HepG2 (cell line): Measurements from ENCODE around the gene TPST2. TPM values are rescaled to one million over a fixed set of nuclear protein-coding genes. Genes with fewer than 3 reads are reported as not detected.
A peak's percentile ranks its signal among the peaks of the same experiment; 100 is the strongest.

Experiments
- microRNA counts: library from miRNA; unstranded; fragments of <30 nt; microRNA quantifications from one replicate; lab custom pipeline; 2015
- microRNA-seq: library from miRNA; unstranded; fragments of <30 nt; microRNA quantifications from one replicate; pipeline ENCODE4, GENCODE V29; 2020
- polyA plus RNA-seq, 8 experiments: library from polyadenylated mRNA; depleted of rRNA in 3 of 8; stranded (reverse) in 7 of 8; unstranded in 1 of 8; fragments of >200 nt; fragmentation: Illumina TruSeq in 4 of 8; extraction: Trizol in 4 of 8; gene quantifications; 2 replicates each; pipeline versions ENCODE4 v1.2.1 to v1.2.3, GENCODE V29; 2011 to 2016; ENCODE audit warnings: low read depth in 4 of 8, missing spikeins in 1 of 8, mixed read lengths in 1 of 8; ENCODE audit not compliant: insufficient read depth in 1 of 8
- small RNA-seq, 3 experiments: library from RNA; depleted of rRNA; stranded (forward); fragments of <200 nt; gene quantifications; one replicate each; pipeline ENCODE3, GENCODE V24; 2012; ENCODE audit warnings: low read depth in 2 of 3, low replicate concordance in 1 of 3; ENCODE audit not compliant: insufficient read length in 3 of 3, insufficient read depth in 2 of 3
- total RNA-seq, 5 experiments: library from RNA; depleted of rRNA; stranded (reverse); fragments of >200 nt; fragmentation: Illumina TruSeq; extraction: Trizol; gene quantifications; 2 replicates each; pipeline ENCODE4 v1.2.3, GENCODE V29; 2016; ENCODE audit warnings: low read depth in 1 of 5

Gene TPST2
- total and polyA plus RNA-seq, 2 of the 13 experiments (the other 11 are each of a cell fraction or from before 2014, with no cell fraction given), result 15.2 to 23.8 TPM

MicroRNA genes within 50 kb of the gene (microRNA counts, 767-probe panel; counts per million panel counts)
- microRNA hsa-miR-548j (lab: Ali Mortazavi, UCI), result not detected

Small RNA genes within 50 kb of the gene (microRNA-seq; reads per million reads assigned to microRNA genes)
- 11.9 reads per million, percentile 48 among the genes with 10 or more reads in this experiment for gene MIR548J

Small RNA genes within 50 kb of the gene (small RNA-seq; reads per million reads assigned to genes)
- 0.20 to 6.8 (median 2.0) reads per million in 3 experiments for gene MIR548J

Other genes with a start within 250 kb of the TPST2 start
- 0.04 TPM in 1 of 2 replicates, not detected in the other for gene ASPHD2, start 160.9 kb downstream of the TPST2 start, total RNA-seq (2016; rRNA removed; fragmentation: Illumina TruSeq; extraction: Trizol)
- 0.04 TPM in 2 replicates for gene ASPHD2, start 160.9 kb downstream of the TPST2 start, polyA plus RNA-seq (2011; rRNA removed)
- gene HPS4, start 106.3 kb downstream of the TPST2 start, total RNA-seq (2016; rRNA removed; fragmentation: Illumina TruSeq; extraction: Trizol), result 29.7 and 34.0 TPM in 2 replicates
- 27.4 and 28.0 TPM in 2 replicates for gene HPS4, start 106.3 kb downstream of the TPST2 start, polyA plus RNA-seq (2011; rRNA removed)
- 36.6 and 56.5 TPM in 2 replicates for gene SRRD, start 106.3 kb downstream of the TPST2 start, total RNA-seq (2016; rRNA removed; fragmentation: Illumina TruSeq; extraction: Trizol)
- 21.8 and 22.8 TPM in 2 replicates for gene SRRD, start 106.3 kb downstream of the TPST2 start, polyA plus RNA-seq (2011; rRNA removed)
- gene TFIP11, start 77.7 kb downstream of the TPST2 start, total RNA-seq (2016; rRNA removed; fragmentation: Illumina TruSeq; extraction: Trizol), result 20.8 and 22.8 TPM in 2 replicates
- 15.4 and 18.4 TPM in 2 replicates for gene TFIP11, start 77.7 kb downstream of the TPST2 start, polyA plus RNA-seq (2011; rRNA removed)
- gene CRYBB1, start 27.9 kb upstream of the TPST2 start, total RNA-seq (2016; rRNA removed; fragmentation: Illumina TruSeq; extraction: Trizol), result not detected in 2 replicates
- not detected in 2 replicates for gene CRYBB1, start 27.9 kb upstream of the TPST2 start, polyA plus RNA-seq (2011; rRNA removed)
- not detected in 2 replicates for gene CRYBA4, start 31.8 kb upstream of the TPST2 start, total RNA-seq (2016; rRNA removed; fragmentation: Illumina TruSeq; extraction: Trizol)
- not detected in 2 replicates for gene CRYBA4, start 31.8 kb upstream of the TPST2 start, polyA plus RNA-seq (2011; rRNA removed)
- 0.04 TPM in 1 of 2 replicates, not detected in the other for gene MIAT, start 67.5 kb upstream of the TPST2 start, total RNA-seq (2016; rRNA removed; fragmentation: Illumina TruSeq; extraction: Trizol)
- under 0.01 TPM in 1 of 2 replicates, not detected in the other for gene MIAT, start 67.5 kb upstream of the TPST2 start, polyA plus RNA-seq (2011; rRNA removed)